Hepatocyte (in vitro differentiated cells): ENCODE data around the gene NPM1.

ENCODE experiments used
- EZH2 ChIP-seq: fragments of 200-600 bp; sonication (generic); IDR thresholded peaks from 2 replicates; pipeline ENCODE4 v1.6.1; 2016; ENCODE audit warnings: antibody characterized with exemption, mild to moderate bottlenecking, borderline replicate concordance
- TF ChIP-seq, protein P1 (sequence below): fragments of 200-600 bp; sonication (generic); IDR thresholded peaks from 2 replicates; pipeline ENCODE4 v1.5.1; 2016; ENCODE audit warnings: antibody characterized with exemption, mild to moderate bottlenecking; ENCODE audit not compliant: poor library complexity

DNA sequence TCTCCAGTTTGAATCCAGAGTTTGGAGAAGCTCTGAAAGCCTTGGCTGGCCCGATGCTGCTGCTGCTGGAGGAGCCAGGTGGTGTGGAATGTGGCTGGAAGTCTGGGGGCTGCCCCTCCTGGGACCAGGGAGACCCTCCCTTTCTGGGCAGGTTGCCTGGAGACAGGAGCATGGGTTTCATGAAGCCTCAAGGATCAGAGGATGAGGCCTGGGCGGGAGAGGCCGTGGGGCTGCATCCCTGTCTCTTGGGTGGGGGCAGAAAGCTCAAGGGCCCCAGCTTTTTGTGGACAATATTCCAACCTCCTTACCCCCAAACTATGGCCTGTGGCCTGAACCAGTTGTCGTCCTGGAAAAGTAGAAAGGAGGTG, 41.9 kb downstream of the NPM1 start:
- TF ChIP-seq, protein P1, sequence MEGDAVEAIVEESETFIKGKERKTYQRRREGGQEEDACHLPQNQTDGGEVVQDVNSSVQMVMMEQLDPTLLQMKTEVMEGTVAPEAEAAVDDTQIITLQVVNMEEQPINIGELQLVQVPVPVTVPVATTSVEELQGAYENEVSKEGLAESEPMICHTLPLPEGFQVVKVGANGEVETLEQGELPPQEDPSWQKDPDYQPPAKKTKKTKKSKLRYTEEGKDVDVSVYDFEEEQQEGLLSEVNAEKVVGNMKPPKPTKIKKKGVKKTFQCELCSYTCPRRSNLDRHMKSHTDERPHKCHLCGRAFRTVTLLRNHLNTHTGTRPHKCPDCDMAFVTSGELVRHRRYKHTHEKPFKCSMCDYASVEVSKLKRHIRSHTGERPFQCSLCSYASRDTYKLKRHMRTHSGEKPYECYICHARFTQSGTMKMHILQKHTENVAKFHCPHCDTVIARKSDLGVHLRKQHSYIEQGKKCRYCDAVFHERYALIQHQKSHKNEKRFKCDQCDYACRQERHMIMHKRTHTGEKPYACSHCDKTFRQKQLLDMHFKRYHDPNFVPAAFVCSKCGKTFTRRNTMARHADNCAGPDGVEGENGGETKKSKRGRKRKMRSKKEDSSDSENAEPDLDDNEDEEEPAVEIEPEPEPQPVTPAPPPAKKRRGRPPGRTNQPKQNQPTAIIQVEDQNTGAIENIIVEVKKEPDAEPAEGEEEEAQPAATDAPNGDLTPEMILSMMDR = no peak
- no peak for TF ChIP-seq EZH2
